Natural killer cell (primary cell): ENCODE results near the gene RPAP3. TPM values are rescaled to one million over a fixed set of nuclear protein-coding genes. Genes with fewer than 3 reads are reported as not detected.

Source experiments
- ATAC-seq, 3 donors: fragments of 150-1000 bp in 2 of 3; fragments of 200-7000 bp in 1 of 3; cut with Tn5 transposase; 1 replicate in 1 of 3; 2 replicates in 2 of 3; pipeline ENCODE4 v1.10.0; 2021; ENCODE audit warnings: mild to moderate bottlenecking in 2 of 3, moderate library complexity in 2 of 3
- DNase-seq, 2 donors: peaks; one replicate each; pipeline versions ENCODE4 v3.0.0 to v3.0.0-alpha.2; 2013 to 2021; ENCODE audit warnings: mixed read lengths in 1 of 2
- H3K27ac ChIP-seq: one replicate; pipeline ENCODE4 v1.5.1; 2013; ENCODE audit warnings: mild to moderate bottlenecking, low read length
- H3K27me3 ChIP-seq: one replicate; pipeline ENCODE4 v1.6.1; 2013; ENCODE audit warnings: low read length; ENCODE audit not compliant: control insufficient read depth, insufficient read depth
- H3K36me3 ChIP-seq: one replicate; pipeline ENCODE4 v1.6.1; 2013; ENCODE audit warnings: low read length; ENCODE audit not compliant: control insufficient read depth, insufficient read depth
- H3K4me1 ChIP-seq: one replicate; pipeline ENCODE4 v1.6.1; 2013; ENCODE audit warnings: low read length; ENCODE audit not compliant: control insufficient read depth, insufficient read depth
- H3K4me3 ChIP-seq: one replicate; pipeline ENCODE4 v1.5.1; 2013; ENCODE audit warnings: low read length
- H3K9me3 ChIP-seq: one replicate; pipeline ENCODE4 v1.6.1; 2013; ENCODE audit warnings: low read length; ENCODE audit not compliant: control insufficient read depth, insufficient read depth
- H3K27ac Mint-ChIP-seq, 2 donors: one replicate each; pipeline ENCODE4 v1.8.0; 2022; ENCODE audit warnings: mild to moderate bottlenecking in 2 of 2, mixed read lengths in 2 of 2, moderate library complexity in 1 of 2
- H3K27me3 Mint-ChIP-seq, 2 donors: one replicate each; pipeline ENCODE4 v1.8.0; 2022; ENCODE audit warnings: low read depth in 2 of 2, mixed read lengths in 2 of 2
- H3K36me3 Mint-ChIP-seq: one replicate; pipeline ENCODE4 v1.8.0; 2022; ENCODE audit warnings: mixed read lengths
- H3K4me1 Mint-ChIP-seq, 2 donors: one replicate each; pipeline ENCODE4 v1.8.0; 2022; ENCODE audit warnings: mixed read lengths in 2 of 2
- H3K4me3 Mint-ChIP-seq: one replicate; pipeline ENCODE4 v1.8.0; 2022; ENCODE audit warnings: mild to moderate bottlenecking, moderate library complexity, mixed read lengths
- H3K9me3 Mint-ChIP-seq, 2 donors: one replicate each; pipeline ENCODE4 v1.8.0; 2022; ENCODE audit warnings: mixed read lengths in 2 of 2
- CTCF ChIP-seq: fragments of 200-600 bp; IDR thresholded peaks from one replicate; pipeline ENCODE4 v1.8.0; 2022; ENCODE audit warnings: antibody characterized with exemption
- WGBS: methylation state at CpG from one replicate; pipeline ENCODE4 v1.1.7; 2013; ENCODE audit warnings: missing lambda C conversion rate; ENCODE audit not compliant: insufficient coverage; 5-methylcytosine and 5-hydroxymethylcytosine counted together
- intact Hi-C: fragments of 100-400 bp; cut with micrococcal nuclease; formaldehyde crosslinking; loops from one replicate; pipeline ENCODE4 v1.14.2; 2022
- total RNA-seq, 4 donors: library from RNA; stranded (reverse); fragments of 120-200 nt in 1 of 4; gene quantifications; one replicate each; pipeline versions ENCODE4 v1.2.3 to v1.2.4, GENCODE V29; 2013 to 2022

Gene RPAP3
- total RNA-seq, 3 donors from 2014 or later (not counting 1 experiment from before 2014, with no cell fraction given), result 22.8 to 35.8 (median 24.8) TPM

GRCh38 chr12:47744778-47745436 lies 39.1 kb upstream of the RPAP3 start:
- Mint-ChIP-seq H3K4me1 (peaks cover 12 to 32% of the 10 kb centered on the region in 2 donors), H3K36me3 (no peaks in the 10 kb centered on the region), H3K27ac (no peak overlapping the region), H3K9me3 (no peaks in the 10 kb centered on the region), H3K27me3 (peaks cover 18% of the 10 kb centered on the region in 2 donors), H3K4me3 (no peak overlapping the region)
- no peak for TF ChIP-seq CTCF
- no peaks in the 10 kb centered on the region for H3K9me3 ChIP-seq
- H3K4me1 ChIP-seq, result peaks cover 35% of the 10 kb centered on the region
- H3K36me3 ChIP-seq, result no peaks in the 10 kb centered on the region
- intact Hi-C loops, result no loop called here
- DNase-seq (no peak), ATAC-seq (no peak)
- H3K27me3 ChIP-seq, result peaks cover 6% of the 10 kb centered on the region
- H3K27ac ChIP-seq, result no peak overlapping the region
- WGBS, result 79% methylated on average over 8 of the region's 8 CpGs
- no peak overlapping the region for H3K4me3 ChIP-seq

DNA sequence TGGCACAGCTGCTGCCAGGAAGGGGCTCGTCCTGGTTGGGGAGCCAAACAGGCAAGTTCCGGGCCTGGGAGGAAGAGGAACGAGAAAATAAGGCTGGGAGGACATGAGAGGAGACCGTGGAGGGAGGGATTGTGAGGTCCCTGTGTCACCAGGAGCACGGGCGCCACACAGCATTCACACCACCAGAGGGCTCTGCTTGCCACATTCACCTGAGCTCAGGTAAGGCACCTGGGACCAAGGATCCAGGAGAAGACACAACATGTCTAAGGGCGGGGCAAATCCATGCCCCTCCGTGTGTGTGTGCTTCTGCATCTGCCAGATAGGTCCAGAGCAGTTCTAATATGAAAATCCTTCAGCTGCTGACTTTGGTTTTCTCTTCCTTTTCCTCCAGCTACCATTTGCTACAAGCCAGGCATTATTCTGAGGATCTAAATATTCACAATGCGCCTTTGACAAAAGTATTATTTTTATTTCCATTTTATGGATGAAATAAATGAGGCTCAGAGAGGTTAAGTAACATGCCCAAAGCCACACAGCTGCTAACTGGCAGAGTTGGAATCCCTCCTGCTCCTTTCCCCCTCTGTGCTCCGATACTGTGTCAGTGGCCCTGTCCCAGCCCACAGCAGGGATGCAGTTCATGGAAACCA lies 38.3 kb upstream of the RPAP3 start:
- intact Hi-C loops, result no loop called here
- Mint-ChIP-seq H3K4me3 (no peak overlapping the region), H3K4me1 (peaks cover 17 to 38% of the 10 kb centered on the region in 2 donors), H3K36me3 (no peaks in the 10 kb centered on the region), H3K27me3 (peaks cover 18 to 19% of the 10 kb centered on the region in 2 donors), H3K9me3 (no peaks in the 10 kb centered on the region), H3K27ac (no peak overlapping the region)
- Histone ChIP-seq H3K27ac (no peak overlapping the region), H3K36me3 (no peaks in the 10 kb centered on the region), H3K9me3 (no peaks in the 10 kb centered on the region), H3K4me1 (peaks cover 41% of the 10 kb centered on the region), H3K4me3 (no peak overlapping the region), H3K27me3 (peaks cover 6% of the 10 kb centered on the region)
- ATAC-seq (no peak), DNase-seq (peak in 1 of 2 donors; percentile 81)
- no peak for TF ChIP-seq CTCF
- 46% methylated on average over 9 of the region's 10 CpGs for WGBS

DNA sequence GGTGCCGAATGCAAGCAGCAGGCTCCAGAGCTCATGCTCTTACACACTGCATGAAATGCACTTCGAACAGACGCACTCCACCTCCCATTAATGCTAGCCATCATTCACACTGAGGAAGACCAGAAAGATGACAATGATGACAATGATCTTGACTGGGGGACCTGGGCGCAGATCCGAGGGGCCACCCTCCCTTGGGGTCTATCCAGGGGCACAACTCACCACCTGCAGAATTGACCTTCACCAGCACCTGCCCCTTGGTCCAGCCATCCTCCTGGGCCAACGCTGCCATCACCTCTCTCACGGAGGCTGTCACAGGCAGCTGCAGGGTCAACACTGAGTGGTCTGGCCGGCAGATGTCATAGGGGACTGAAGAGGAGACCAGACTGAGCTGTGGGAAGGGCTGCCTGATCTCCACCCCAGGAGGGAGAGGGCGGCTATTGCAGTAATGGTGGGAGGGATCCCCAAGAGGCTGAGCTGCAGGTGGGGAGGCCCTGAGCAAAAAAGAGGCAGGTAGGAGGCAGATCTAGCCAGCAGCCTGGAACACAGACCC lies 37.6 kb upstream of the RPAP3 start:
- no peaks in the 10 kb centered on the region for H3K36me3 ChIP-seq
- Mint-ChIP-seq H3K36me3 (no peaks in the 10 kb centered on the region), H3K9me3 (no peaks in the 10 kb centered on the region), H3K4me3 (no peak overlapping the region), H3K4me1 (peaks cover 17 to 38% of the 10 kb centered on the region in 2 donors), H3K27me3 (peaks cover 18 to 19% of the 10 kb centered on the region in 2 donors), H3K27ac (no peak overlapping the region)
- H3K27ac ChIP-seq, result no peak overlapping the region
- peaks cover 6% of the 10 kb centered on the region for H3K27me3 ChIP-seq
- H3K4me3 ChIP-seq, result no peak overlapping the region
- WGBS, result 87% methylated on average over 9 of the region's 9 CpGs
- ATAC-seq, result no peak
- H3K4me1 ChIP-seq, result peaks cover 41% of the 10 kb centered on the region
- intact Hi-C loops, result loop anchor here (2.0 kb wide), 1 partner anchor 15 kb away; the partner anchor contains the start of gene RAPGEF3
- DNase-seq, result no peak
- TF ChIP-seq CTCF, result no peak
- no peaks in the 10 kb centered on the region for H3K9me3 ChIP-seq
